GM21723 (cell line): Measurements from ENCODE around the gene OPCML.

Experiments used
- ATAC-seq: cut with Tn5 transposase; IDR thresholded peaks from one replicate; pipeline ENCODE4 v1.9.1; 2021; ENCODE audit warnings: mild to moderate bottlenecking, moderate library complexity; ENCODE audit not compliant: unreplicated experiment

OPCML gene

GRCh38 chr11:132716037-132716436, 816.3 kb downstream of the OPCML start:
- no peak for ATAC-seq

GRCh38 chr11:132714859-132715440, 817.4 kb downstream of the OPCML start:
- ATAC-seq: no peak

- ATAC-seq: no peak
Measured at GRCh38 chr11:132712466-132712865, 819.8 kb downstream of the OPCML start.

GRCh38 chr11:132704781-132705375, 827.4 kb downstream of the OPCML start:
- no peak for ATAC-seq

GRCh38 chr11:132692891-132693290, 839.4 kb downstream of the OPCML start:
- no peak for ATAC-seq

GRCh38 chr11:132691848-132692550, 840.3 kb downstream of the OPCML start:
- ATAC-seq: no peak

- ATAC-seq: no peak
Measured at GRCh38 chr11:132686886-132687285, 845.4 kb downstream of the OPCML start.

- no peak for ATAC-seq
Measured at GRCh38 chr11:132685174-132685611, 847.1 kb downstream of the OPCML start.

GRCh38 chr11:132683602-132684001, 848.7 kb downstream of the OPCML start:
- no peak for ATAC-seq

GRCh38 chr11:132681971-132682370, 850.3 kb downstream of the OPCML start:
- no peak for ATAC-seq

- ATAC-seq: no peak
Measured at GRCh38 chr11:132680584-132680983, 851.7 kb downstream of the OPCML start.

GRCh38 chr11:132674151-132674550, 858.1 kb downstream of the OPCML start:
- no peak for ATAC-seq

GRCh38 chr11:132671851-132672370, 860.4 kb downstream of the OPCML start:
- no peak for ATAC-seq

GRCh38 chr11:132670921-132671675, 861.2 kb downstream of the OPCML start:
- ATAC-seq: no peak

- ATAC-seq: no peak
Measured at GRCh38 chr11:132669949-132670348, 862.4 kb downstream of the OPCML start.

GRCh38 chr11:132665205-132665604, 867.1 kb downstream of the OPCML start:
- no peak for ATAC-seq

GRCh38 chr11:132658696-132659095, 873.6 kb downstream of the OPCML start:
- no peak for ATAC-seq

GRCh38 chr11:132658004-132658403, 874.3 kb downstream of the OPCML start:
- ATAC-seq: no peak

GRCh38 chr11:132655187-132655855, 877.0 kb downstream of the OPCML start:
- no peak for ATAC-seq

GRCh38 chr11:132653237-132653636, 879.1 kb downstream of the OPCML start:
- ATAC-seq: no peak
